ENCODE data around the gene CSNK1A1. TPM values are rescaled to one million over a fixed set of nuclear protein-coding genes. Genes with fewer than 3 reads are reported as not detected.

CSNK1A1 gene
- total RNA-seq, 4 donors from 2014 or later, result 283 to 347 (median 336) TPM

DNA sequence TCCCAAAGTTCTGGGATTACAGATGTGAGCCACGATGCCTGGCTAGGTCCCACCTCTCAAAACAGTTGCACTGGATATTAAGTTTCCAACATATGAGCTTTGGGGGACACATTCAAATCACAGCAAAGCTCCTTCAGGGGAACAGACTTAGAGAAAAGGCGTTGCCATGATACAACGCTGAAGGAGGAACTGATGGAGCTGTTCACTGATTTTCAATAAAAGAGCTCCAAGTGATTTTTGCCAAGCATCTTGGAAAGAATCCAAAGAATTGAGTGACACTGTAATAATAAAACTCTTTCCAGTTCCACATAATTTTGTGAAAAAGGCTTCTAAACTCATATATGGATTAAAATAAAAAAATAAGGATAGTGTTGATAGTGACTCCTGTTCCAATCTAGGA, 72.5 kb downstream of the CSNK1A1 start:
- Histone ChIP-seq H3K4me1 (peaks cover 0 to 47% (median 45%) of the 10 kb centered on the region in 4 donors), H3K27ac (replicated peaks in 1 of 4) (no peak overlapping the region), H3K36me3 (no peaks in the 10 kb centered on the region), H3K4me3 (no peak overlapping the region), H3K27me3 (no peaks in the 10 kb centered on the region), H3K9me3 (no peaks in the 10 kb centered on the region)
- TF ChIP-seq EP300 (IDR thresholded peaks at IDR 0.05) (no peak), POLR2AphosphoS5 (IDR thresholded peaks at IDR 0.05) (no peak), POLR2A (IDR thresholded peaks at IDR 0.05; ENCODE audit: low read depth) (no peak)
- TF ChIP-seq, protein P1, sequence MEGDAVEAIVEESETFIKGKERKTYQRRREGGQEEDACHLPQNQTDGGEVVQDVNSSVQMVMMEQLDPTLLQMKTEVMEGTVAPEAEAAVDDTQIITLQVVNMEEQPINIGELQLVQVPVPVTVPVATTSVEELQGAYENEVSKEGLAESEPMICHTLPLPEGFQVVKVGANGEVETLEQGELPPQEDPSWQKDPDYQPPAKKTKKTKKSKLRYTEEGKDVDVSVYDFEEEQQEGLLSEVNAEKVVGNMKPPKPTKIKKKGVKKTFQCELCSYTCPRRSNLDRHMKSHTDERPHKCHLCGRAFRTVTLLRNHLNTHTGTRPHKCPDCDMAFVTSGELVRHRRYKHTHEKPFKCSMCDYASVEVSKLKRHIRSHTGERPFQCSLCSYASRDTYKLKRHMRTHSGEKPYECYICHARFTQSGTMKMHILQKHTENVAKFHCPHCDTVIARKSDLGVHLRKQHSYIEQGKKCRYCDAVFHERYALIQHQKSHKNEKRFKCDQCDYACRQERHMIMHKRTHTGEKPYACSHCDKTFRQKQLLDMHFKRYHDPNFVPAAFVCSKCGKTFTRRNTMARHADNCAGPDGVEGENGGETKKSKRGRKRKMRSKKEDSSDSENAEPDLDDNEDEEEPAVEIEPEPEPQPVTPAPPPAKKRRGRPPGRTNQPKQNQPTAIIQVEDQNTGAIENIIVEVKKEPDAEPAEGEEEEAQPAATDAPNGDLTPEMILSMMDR (IDR thresholded peaks at IDR 0.05), result no peak
- DNase-seq (ENCODE audit: extremely low spot score), result no peak
- 79% methylated on average over 3 of the region's 3 CpGs for WGBS
- intact Hi-C loops (cut with DNase I), result no loop called here

GRCh38 chr5:149475777-149476176, 75.5 kb downstream of the CSNK1A1 start:
- no peaks in the 10 kb centered on the region for H3K36me3 ChIP-seq
- H3K4me3 ChIP-seq, result no peak overlapping the region
- intact Hi-C loops (cut with DNase I), result no loop called here
- H3K27ac ChIP-seq (replicated peaks in 1 of 4), result no peak overlapping the region
- no peaks in the 10 kb centered on the region for H3K27me3 ChIP-seq
- no peak for TF ChIP-seq POLR2A (IDR thresholded peaks at IDR 0.05; ENCODE audit: low read depth)
- TF ChIP-seq, protein P1 (IDR thresholded peaks at IDR 0.05), result no peak
- H3K4me1 ChIP-seq, result peaks cover 15 to 40% (median 38%) of the 10 kb centered on the region in 4 donors
- WGBS, result 82% methylated on average over 3 of the region's 3 CpGs
- no peaks in the 10 kb centered on the region for H3K9me3 ChIP-seq
- DNase-seq (ENCODE audit: extremely low spot score), result no peak

DNA sequence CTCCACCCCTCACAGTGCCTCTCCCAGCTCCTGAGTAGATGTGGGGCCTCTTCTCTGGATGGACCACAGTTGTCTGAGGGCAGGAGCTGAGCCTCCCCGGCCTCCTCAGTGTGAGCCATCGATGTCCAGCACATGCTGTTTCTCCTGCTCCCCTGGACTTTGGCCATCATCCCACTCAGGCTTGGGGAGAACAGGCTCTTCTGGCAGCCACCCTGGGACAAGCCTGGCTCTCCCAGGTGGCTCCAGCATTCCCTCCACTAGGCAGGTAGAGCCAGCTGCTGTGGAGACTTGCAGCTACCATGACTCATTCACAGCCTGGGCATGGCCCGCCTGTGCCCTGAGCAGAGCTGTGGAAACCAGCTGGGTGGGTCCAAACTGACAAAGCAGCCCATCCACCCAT, 77.0 kb downstream of the CSNK1A1 start:
- WGBS, result 92% methylated on average over 3 of the region's 3 CpGs
- Histone ChIP-seq H3K27me3 (no peaks in the 10 kb centered on the region), H3K4me3 (no peak overlapping the region), H3K4me1 (peaks cover 18 to 43% (median 41%) of the 10 kb centered on the region in 4 donors), H3K9me3 (no peaks in the 10 kb centered on the region), H3K27ac (replicated peaks in 1 of 4) (peak overlapping the region in 3 of 4 donors; percentile 7 to 59 (median 43)), H3K36me3 (no peaks in the 10 kb centered on the region)
- intact Hi-C loops (cut with DNase I), result no loop called here
- TF ChIP-seq POLR2AphosphoS5 (IDR thresholded peaks at IDR 0.05) (peak in 1 of 2 donors; percentile 28), EP300 (IDR thresholded peaks at IDR 0.05) (no peak), POLR2A (IDR thresholded peaks at IDR 0.05; ENCODE audit: low read depth) (no peak)
- TF ChIP-seq, protein P1 (IDR thresholded peaks at IDR 0.05), result no peak
- no peak for DNase-seq (ENCODE audit: extremely low spot score)

- 86% methylated on average over 7 of the region's 7 CpGs for WGBS
- no peak for DNase-seq (ENCODE audit: extremely low spot score)
- Histone ChIP-seq H3K36me3 (no peaks in the 10 kb centered on the region), H3K4me3 (no peak overlapping the region), H3K9me3 (no peaks in the 10 kb centered on the region), H3K27me3 (no peaks in the 10 kb centered on the region), H3K27ac (replicated peaks in 1 of 4) (no peak overlapping the region), H3K4me1 (peaks cover 18 to 42% (median 40%) of the 10 kb centered on the region in 4 donors)
- no peak for TF ChIP-seq POLR2AphosphoS5 (IDR thresholded peaks at IDR 0.05)
- no peak for TF ChIP-seq POLR2A (IDR thresholded peaks at IDR 0.05; ENCODE audit: low read depth)
- TF ChIP-seq EP300 (IDR thresholded peaks at IDR 0.05), result no peak
- TF ChIP-seq, protein P1 (IDR thresholded peaks at IDR 0.05), result no peak
- intact Hi-C loops (cut with DNase I), result no loop called here
Measured at GRCh38 chr5:149473441-149473840, 77.8 kb downstream of the CSNK1A1 start.

GRCh38 chr5:149472399-149472798, 78.8 kb downstream of the CSNK1A1 start:
- Histone ChIP-seq H3K4me1 (peaks cover 18 to 42% (median 40%) of the 10 kb centered on the region in 4 donors), H3K4me3 (no peak overlapping the region), H3K27me3 (no peaks in the 10 kb centered on the region), H3K36me3 (no peaks in the 10 kb centered on the region), H3K9me3 (no peaks in the 10 kb centered on the region), H3K27ac (replicated peaks in 1 of 4) (peak overlapping the region in 3 of 4 donors; percentile 61 to 69 (median 65))
- intact Hi-C loops (cut with DNase I), result no loop called here
- no peak for TF ChIP-seq POLR2AphosphoS5 (IDR thresholded peaks at IDR 0.05)
- TF ChIP-seq, protein P1 (IDR thresholded peaks at IDR 0.05), result no peak
- TF ChIP-seq EP300 (IDR thresholded peaks at IDR 0.05), result no peak
- TF ChIP-seq POLR2A (IDR thresholded peaks at IDR 0.05; ENCODE audit: low read depth), result no peak
- WGBS, result 98% methylated on average over 7 of the region's 7 CpGs
- no peak for DNase-seq (ENCODE audit: extremely low spot score)

Data from esophagus muscularis mucosa (tissue), 4 donors.